Liver (tissue), 9 donors: ENCODE data around the gene VMAC. TPM values are rescaled to one million over a fixed set of nuclear protein-coding genes. Genes with fewer than 3 reads are reported as not detected.

Experiments
- DNase-seq: peaks from one replicate; pipeline ENCODE4 v3.0.0-alpha.2; 2017; ENCODE audit warnings: low spot score
- H3K27ac ChIP-seq, 2 donors: one replicate each; pipeline ENCODE4 v1.7.0; 2013; ENCODE audit warnings: inconsistent platforms in 2 of 2, low read length in 2 of 2, control low read depth in 1 of 2, low read depth in 1 of 2, mild to moderate bottlenecking in 1 of 2
- H3K27me3 ChIP-seq, 4 donors: one replicate each; pipeline versions ENCODE4 v1.6.1 to v1.7.0; 2013; ENCODE audit warnings: low read length in 3 of 4, inconsistent platforms in 1 of 4, mild to moderate bottlenecking in 1 of 4, moderate library complexity in 1 of 4; ENCODE audit not compliant: control insufficient read depth in 4 of 4, insufficient read depth in 4 of 4
- H3K36me3 ChIP-seq, 4 donors: one replicate each; pipeline versions ENCODE4 v1.6.1 to v1.7.0; 2013; ENCODE audit warnings: low read length in 3 of 4, mild to moderate bottlenecking in 3 of 4, low read depth in 1 of 4, moderate library complexity in 1 of 4; ENCODE audit not compliant: control insufficient read depth in 4 of 4, insufficient read depth in 3 of 4
- H3K4me1 ChIP-seq, 4 donors: one replicate each; pipeline versions ENCODE4 v1.6.1 to v1.7.0; 2013; ENCODE audit warnings: low read length in 3 of 4, mild to moderate bottlenecking in 3 of 4, moderate library complexity in 1 of 4; ENCODE audit not compliant: control insufficient read depth in 4 of 4, insufficient read depth in 4 of 4
- H3K4me3 ChIP-seq, 3 donors: one replicate each; pipeline versions ENCODE4 v1.6.1 to v1.7.0; 2013; ENCODE audit warnings: low read length in 3 of 3, control low read depth in 1 of 3, low read depth in 1 of 3, mild to moderate bottlenecking in 1 of 3
- H3K9ac ChIP-seq, 2 donors: one replicate each; pipeline ENCODE4 v1.7.0; 2013; ENCODE audit warnings: low read length in 2 of 2, mild to moderate bottlenecking in 2 of 2, moderate library complexity in 2 of 2, control low read depth in 1 of 2, low read depth in 1 of 2
- H3K9me3 ChIP-seq, 4 donors: one replicate each; pipeline versions ENCODE4 v1.6.1 to v1.7.0; 2013; ENCODE audit warnings: low read length in 3 of 4; ENCODE audit not compliant: control insufficient read depth in 4 of 4
- ATF3 ChIP-seq: IDR thresholded peaks from 2 replicates; pipeline ENCODE4 v1.6.1; 2016; ENCODE audit warnings: antibody characterized with exemption
- CTCF ChIP-seq: fragments of 150-350 bp; IDR thresholded peaks from 2 replicates; pipeline ENCODE4 v1.5.1; 2017; ENCODE audit warnings: improper control_type of control experiment, low read depth, low read length; ENCODE audit not compliant: missing input control
- EGR1 ChIP-seq, 2 donors: IDR thresholded peaks; 2 replicates each; pipeline ENCODE4 v1.6.1; 2016 to 2018; ENCODE audit warnings: antibody characterized with exemption in 2 of 2, low read depth in 2 of 2
- FOXA1 ChIP-seq: IDR thresholded peaks from 2 replicates; pipeline ENCODE4 v1.6.1; 2016; ENCODE audit warnings: antibody characterized with exemption
- HNF4G ChIP-seq: IDR thresholded peaks from 2 replicates; pipeline ENCODE4 v1.6.1; 2016; ENCODE audit warnings: antibody characterized with exemption
- JUND ChIP-seq, 2 donors: IDR thresholded peaks; 2 replicates each; pipeline ENCODE4 v1.6.1; 2016; ENCODE audit warnings: antibody characterized with exemption in 2 of 2
- NR2F2 ChIP-seq: IDR thresholded peaks from 2 replicates; pipeline ENCODE4 v1.6.1; 2016; ENCODE audit warnings: antibody characterized with exemption
- RAD21 ChIP-seq, 2 donors: IDR thresholded peaks; 2 replicates each; pipeline ENCODE4 v1.6.1; 2016; ENCODE audit warnings: antibody characterized with exemption in 2 of 2, mild to moderate bottlenecking in 2 of 2
- SP1 ChIP-seq: IDR thresholded peaks from 2 replicates; pipeline ENCODE4 v1.6.1; 2018; ENCODE audit warnings: antibody characterized with exemption, mild to moderate bottlenecking
- TAF1 ChIP-seq: conservative IDR thresholded peaks from 2 replicates; pipeline ENCODE4 v1.6.1; 2016; ENCODE audit warnings: antibody characterized with exemption, mild to moderate bottlenecking
- ZBTB33 ChIP-seq: IDR thresholded peaks from 2 replicates; pipeline ENCODE4 v1.6.1; 2016; ENCODE audit warnings: antibody characterized with exemption
- WGBS: extraction: QIAGEN DNeasy Blood & Tissue Kit; methylation state at CpG from one replicate; pipeline ENCODE4 v1.1.7; 2013; 5-methylcytosine and 5-hydroxymethylcytosine counted together
- polyA plus RNA-seq, 2 donors: library from polyadenylated mRNA; stranded (reverse) in 1 of 2; unstranded in 1 of 2; fragments of 200-250 nt in 1 of 2; fragments of >200 nt in 1 of 2; fragmentation: Nextera tagmentation in 1 of 2; extraction: Ambion mirVana in 1 of 2; gene quantifications; one replicate each; pipeline versions ENCODE4 v1.2.1 to v1.2.3, GENCODE V29; 2013 to 2015
- total RNA-seq, 2 donors: library from RNA; depleted of rRNA; stranded (reverse); fragments of >200 nt; gene quantifications; one replicate each; pipeline ENCODE4 v1.2.3, GENCODE V29; 2014
- TF ChIP-seq, protein P1 (sequence below): IDR thresholded peaks from 2 replicates; pipeline ENCODE4 v1.6.1; 2016; ENCODE audit warnings: antibody characterized with exemption, mild to moderate bottlenecking
- donor health status: healthy.
- donor health status: healthy.
- donor health status: healthy.
- donor health status: healthy.
- donor health status: healthy.

The VMAC gene
- total and polyA plus RNA-seq, 4 donors: 1.2 to 7.7 (median 2.6) TPM

DNA sequence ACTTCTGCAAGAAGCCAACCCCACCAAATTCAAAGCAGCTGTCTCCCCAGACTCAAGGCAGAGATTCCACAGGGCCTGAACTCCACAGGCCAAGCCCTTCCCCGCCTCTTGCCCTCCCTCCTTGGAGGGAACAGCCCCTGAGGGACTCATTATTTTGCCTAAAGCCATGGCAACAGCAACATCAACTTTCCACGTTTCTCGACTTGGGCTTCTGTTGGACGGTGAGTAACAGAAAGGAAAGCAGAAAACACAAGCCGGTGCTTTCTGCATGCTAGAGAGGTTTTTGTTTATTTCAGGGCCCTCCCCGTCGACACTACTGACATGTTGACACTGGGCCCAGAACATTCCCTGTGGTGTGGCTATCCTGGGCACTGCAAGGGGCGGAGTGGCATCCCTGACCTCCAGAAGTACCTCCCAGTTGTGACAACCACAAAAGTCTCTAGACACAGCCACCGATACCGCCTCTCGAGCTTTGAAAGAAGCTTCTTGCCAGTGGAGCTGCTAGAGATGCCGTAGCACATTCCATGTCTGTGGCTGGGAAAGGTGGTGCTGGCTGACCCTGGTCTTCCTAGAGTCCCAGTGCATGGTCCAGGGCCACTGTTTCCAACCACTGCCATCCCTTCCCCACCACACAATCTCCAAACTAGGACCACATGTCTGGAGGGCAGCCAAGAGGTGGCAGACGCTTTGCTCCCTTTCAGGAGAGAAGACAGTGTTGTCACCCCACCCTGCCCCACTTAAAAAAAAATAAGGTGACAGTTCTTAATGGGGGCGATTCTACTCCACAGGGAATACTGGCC lies 22.2 kb downstream of the VMAC start:
- Histone ChIP-seq H3K9me3 (no peaks in the 10 kb centered on the region), H3K27me3 (no peaks in the 10 kb centered on the region), H3K27ac (no peak overlapping the region), H3K9ac (no peak overlapping the region), H3K4me1 (no peaks in the 10 kb centered on the region), H3K4me3 (no peak overlapping the region), H3K36me3 (peaks cover 16 to 89% (median 59%) of the 10 kb centered on the region in 4 donors)
- TF ChIP-seq NR2F2: peak; percentile 39
- TF ChIP-seq JUND (IDR thresholded peaks at IDR 0.05): no peak
- no peak for TF ChIP-seq CTCF
- 90% methylated on average over 14 of the region's 14 CpGs for WGBS
- DNase-seq: no peak

DNA sequence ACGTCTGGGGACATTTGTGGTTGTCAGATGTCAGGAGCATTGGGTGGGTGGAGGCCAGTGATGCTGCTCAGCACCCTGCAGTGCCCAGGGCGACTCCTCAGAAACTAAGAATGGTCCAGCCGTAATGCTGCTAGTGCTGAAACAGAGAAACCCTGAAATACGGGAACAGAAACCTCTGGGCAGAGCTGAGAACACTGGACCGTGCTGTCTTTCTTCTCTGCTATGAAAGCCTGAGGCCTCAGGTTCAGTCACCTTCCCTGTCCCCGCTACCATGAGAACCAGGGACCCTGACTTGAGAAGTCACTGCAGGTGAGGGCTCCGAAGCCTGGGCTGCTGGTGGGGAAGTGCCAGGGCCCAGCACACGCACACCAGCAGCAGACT lies 22.8 kb downstream of the VMAC start:
- TF ChIP-seq ZBTB33 (no peak), TAF1 (no peak), HNF4G (no peak), ATF3 (no peak), FOXA1 (no peak), SP1 (no peak), RAD21 (IDR thresholded peaks at IDR 0.05) (no peak), EGR1 (IDR thresholded peaks at IDR 0.05; ENCODE audit: low read depth in 2 of 2) (no peak), CTCF (no peak)
- TF ChIP-seq, protein P1, sequence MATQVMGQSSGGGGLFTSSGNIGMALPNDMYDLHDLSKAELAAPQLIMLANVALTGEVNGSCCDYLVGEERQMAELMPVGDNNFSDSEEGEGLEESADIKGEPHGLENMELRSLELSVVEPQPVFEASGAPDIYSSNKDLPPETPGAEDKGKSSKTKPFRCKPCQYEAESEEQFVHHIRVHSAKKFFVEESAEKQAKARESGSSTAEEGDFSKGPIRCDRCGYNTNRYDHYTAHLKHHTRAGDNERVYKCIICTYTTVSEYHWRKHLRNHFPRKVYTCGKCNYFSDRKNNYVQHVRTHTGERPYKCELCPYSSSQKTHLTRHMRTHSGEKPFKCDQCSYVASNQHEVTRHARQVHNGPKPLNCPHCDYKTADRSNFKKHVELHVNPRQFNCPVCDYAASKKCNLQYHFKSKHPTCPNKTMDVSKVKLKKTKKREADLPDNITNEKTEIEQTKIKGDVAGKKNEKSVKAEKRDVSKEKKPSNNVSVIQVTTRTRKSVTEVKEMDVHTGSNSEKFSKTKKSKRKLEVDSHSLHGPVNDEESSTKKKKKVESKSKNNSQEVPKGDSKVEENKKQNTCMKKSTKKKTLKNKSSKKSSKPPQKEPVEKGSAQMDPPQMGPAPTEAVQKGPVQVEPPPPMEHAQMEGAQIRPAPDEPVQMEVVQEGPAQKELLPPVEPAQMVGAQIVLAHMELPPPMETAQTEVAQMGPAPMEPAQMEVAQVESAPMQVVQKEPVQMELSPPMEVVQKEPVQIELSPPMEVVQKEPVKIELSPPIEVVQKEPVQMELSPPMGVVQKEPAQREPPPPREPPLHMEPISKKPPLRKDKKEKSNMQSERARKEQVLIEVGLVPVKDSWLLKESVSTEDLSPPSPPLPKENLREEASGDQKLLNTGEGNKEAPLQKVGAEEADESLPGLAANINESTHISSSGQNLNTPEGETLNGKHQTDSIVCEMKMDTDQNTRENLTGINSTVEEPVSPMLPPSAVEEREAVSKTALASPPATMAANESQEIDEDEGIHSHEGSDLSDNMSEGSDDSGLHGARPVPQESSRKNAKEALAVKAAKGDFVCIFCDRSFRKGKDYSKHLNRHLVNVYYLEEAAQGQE: no peak
- no peaks in the 10 kb centered on the region for H3K9me3 ChIP-seq
- no peak overlapping the region for H3K27ac ChIP-seq
- no peak overlapping the region for H3K4me3 ChIP-seq
- 94% methylated on average over 8 of the region's 8 CpGs for WGBS
- no peak overlapping the region for H3K9ac ChIP-seq
- H3K36me3 ChIP-seq: peaks cover 16 to 87% (median 57%) of the 10 kb centered on the region in 4 donors
- H3K4me1 ChIP-seq: no peaks in the 10 kb centered on the region
- no peak for DNase-seq
- H3K27me3 ChIP-seq: no peaks in the 10 kb centered on the region
